CD14-positive monocyte (primary cell): ENCODE results near the gene ANKRD30A. TPM values are rescaled to one million over a fixed set of nuclear protein-coding genes. Genes with fewer than 3 reads are reported as not detected.
"Not testable (repeated sequence)": the region's sequence is repeated elsewhere in the genome, so short reads cannot be mapped to it uniquely, and the experiment has no call there.

ENCODE experiments used
- DNase-seq, 3 donors: peaks; one replicate each; pipeline ENCODE4 v3.0.0-alpha.2; 2011 to 2022
- H2AFZ ChIP-seq: 2 replicates; pipeline ENCODE4 v1.6.0; 2012; ENCODE audit warnings: mild to moderate bottlenecking, low read depth, low read length, inconsistent platforms; ENCODE audit not compliant: insufficient read depth, poor library complexity, severe bottlenecking
- H3K27ac ChIP-seq, 2 donors: 1 replicate in 1 of 2; 2 replicates in 1 of 2; pipeline ENCODE4 v1.5.1; 2012 to 2013; ENCODE audit warnings: low read length in 2 of 2, control low read depth in 1 of 2, inconsistent platforms in 1 of 2, low read depth in 1 of 2, mild to moderate bottlenecking in 1 of 2
- H3K27me3 ChIP-seq, 2 donors: one replicate each; pipeline versions ENCODE4 v1.6.0 to v1.6.1; 2011 to 2013; ENCODE audit warnings: low read length in 2 of 2; ENCODE audit not compliant: control insufficient read depth in 2 of 2, insufficient read depth in 2 of 2
- H3K36me3 ChIP-seq, 2 donors: replicated peaks in 1 of 2; 1 replicate in 1 of 2; 2 replicates in 1 of 2; pipeline versions ENCODE4 v1.5.1 to v1.6.1; 2012 to 2013; ENCODE audit warnings: low read length in 2 of 2, control low read depth in 1 of 2, inconsistent platforms in 1 of 2, mild to moderate bottlenecking in 1 of 2; ENCODE audit not compliant: insufficient read depth in 2 of 2, control insufficient read depth in 1 of 2
- H3K4me1 ChIP-seq, 2 donors: 1 replicate in 1 of 2; 2 replicates in 1 of 2; pipeline versions ENCODE4 v1.5.1 to v1.6.1; 2012 to 2013; ENCODE audit warnings: low read length in 2 of 2, control low read depth in 1 of 2, inconsistent platforms in 1 of 2, mild to moderate bottlenecking in 1 of 2, moderate library complexity in 1 of 2; ENCODE audit not compliant: insufficient read depth in 2 of 2, control insufficient read depth in 1 of 2
- H3K4me2 ChIP-seq: replicated peaks from 2 replicates; pipeline ENCODE3; 2012; ENCODE audit warnings: low read length, moderate library complexity, mild to moderate bottlenecking; ENCODE audit not compliant: poor library complexity, severe bottlenecking; ENCODE audit errors: extremely low read depth
- H3K4me3 ChIP-seq, 3 experiments: fragments of 200-600 bp in 1 of 3; sonication (generic) in 1 of 3; replicated peaks in 1 of 3; 1 replicate in 2 of 3; 2 replicates in 1 of 3; pipeline ENCODE4 v1.5.1; 2011 to 2013; ENCODE audit warnings: low read length in 3 of 3, mild to moderate bottlenecking in 3 of 3, control low read depth in 2 of 3, low read depth in 2 of 3, inconsistent platforms in 1 of 3, moderate library complexity in 1 of 3
- H3K79me2 ChIP-seq: 2 replicates; pipeline ENCODE4 v1.6.0; 2012; ENCODE audit warnings: mild to moderate bottlenecking, control low read depth, inconsistent platforms, low read length, moderate library complexity; ENCODE audit not compliant: insufficient read depth
- H3K9ac ChIP-seq: 2 replicates; pipeline ENCODE4 v1.6.0; 2017; ENCODE audit warnings: low read length, mild to moderate bottlenecking; ENCODE audit not compliant: insufficient read depth, poor library complexity, severe bottlenecking
- H3K9me3 ChIP-seq, 2 donors: replicated peaks in 1 of 2; 1 replicate in 1 of 2; 2 replicates in 1 of 2; pipeline versions ENCODE4 v1.5.1 to v1.6.1; 2012 to 2013; ENCODE audit warnings: low read length in 2 of 2, control low read depth in 1 of 2; ENCODE audit not compliant: control insufficient read depth in 1 of 2, insufficient read depth in 1 of 2
- H4K20me1 ChIP-seq: 2 replicates; pipeline ENCODE4 v1.6.0; 2012; ENCODE audit warnings: mild to moderate bottlenecking, low read length, control low read depth, moderate library complexity; ENCODE audit not compliant: insufficient read depth
- H3K27ac Mint-ChIP-seq, 7 donors: one replicate each; pipeline ENCODE4 v1.8.0; 2020; ENCODE audit warnings: mild to moderate bottlenecking in 7 of 7, mixed read lengths in 7 of 7, moderate library complexity in 6 of 7, inconsistent platforms in 2 of 7
- H3K27me3 Mint-ChIP-seq, 3 donors: one replicate each; pipeline ENCODE4 v1.8.0; 2021 to 2022; ENCODE audit warnings: low read depth in 3 of 3, mild to moderate bottlenecking in 3 of 3, mixed read lengths in 3 of 3, moderate library complexity in 3 of 3, inconsistent platforms in 1 of 3
- H3K36me3 Mint-ChIP-seq, 2 donors: one replicate each; pipeline ENCODE4 v1.8.0; 2020; ENCODE audit warnings: mixed read lengths in 2 of 2, inconsistent platforms in 1 of 2, mild to moderate bottlenecking in 1 of 2
- H3K4me1 Mint-ChIP-seq: one replicate; pipeline ENCODE4 v1.8.0; 2020; ENCODE audit warnings: mild to moderate bottlenecking, mixed read lengths
- H3K4me3 Mint-ChIP-seq, 2 donors: one replicate each; pipeline ENCODE4 v1.8.0; 2020; ENCODE audit warnings: mild to moderate bottlenecking in 2 of 2, mixed read lengths in 2 of 2, moderate library complexity in 1 of 2
- H3K9me3 Mint-ChIP-seq, 7 donors: one replicate each; pipeline ENCODE4 v1.8.0; 2020 to 2022; ENCODE audit warnings: mixed read lengths in 7 of 7, mild to moderate bottlenecking in 6 of 7, moderate library complexity in 6 of 7, inconsistent platforms in 2 of 7
- WGBS: methylation state at CpG from one replicate; pipeline ENCODE4 v1.1.5; 2013; ENCODE audit warnings: missing lambda C conversion rate; ENCODE audit not compliant: insufficient coverage; 5-methylcytosine and 5-hydroxymethylcytosine counted together
- intact Hi-C, 2 donors: fragments of 100-400 bp; cut with micrococcal nuclease; formaldehyde crosslinking; loops; one replicate each; pipeline versions ENCODE4 v1.15.0 to v1.15.1; 2023
- polyA plus RNA-seq, 3 donors: library from polyadenylated mRNA; depleted of rRNA in 1 of 3; unstranded in 2 of 3; stranded (reverse) in 1 of 3; fragments of 300-500 nt in 2 of 3; fragments of >200 nt in 1 of 3; fragmentation: Illumina TruSeq in 2 of 3; gene quantifications; 1 replicate in 2 of 3; 2 replicates in 1 of 3; pipeline ENCODE4 v1.2.3, GENCODE V29; 2012 to 2021

The ANKRD30A gene
- polyA plus RNA-seq, 3 donors, result not detected

DNA sequence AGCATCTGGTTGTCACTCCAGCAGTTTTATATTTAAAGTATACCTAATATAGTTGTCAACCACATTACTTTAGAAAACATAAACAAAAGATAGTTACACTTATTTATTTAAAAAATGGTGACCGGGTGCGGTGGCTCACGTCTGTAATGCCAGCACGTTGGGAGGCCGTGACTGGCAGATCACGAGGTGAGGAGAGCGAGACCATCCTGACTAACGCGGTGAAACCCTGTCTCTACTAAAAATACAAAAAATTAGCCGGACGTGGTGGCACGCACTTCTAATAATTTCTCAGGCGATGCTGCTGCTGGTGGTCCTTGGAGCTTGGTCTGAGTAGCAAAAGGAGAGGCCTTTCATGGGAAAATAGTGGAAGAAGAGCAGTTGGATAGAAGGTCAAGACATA, 46.5 kb downstream of the ANKRD30A start:
- H4K20me1 ChIP-seq, H3K4me3 Mint-ChIP-seq, H3K36me3 Mint-ChIP-seq, H3K27ac Mint-ChIP-seq, H3K9ac ChIP-seq, H3K9me3 Mint-ChIP-seq, H3K27ac ChIP-seq, intact Hi-C loops, H2AFZ ChIP-seq, H3K27me3 Mint-ChIP-seq, H3K36me3 ChIP-seq, H3K4me1 Mint-ChIP-seq, H3K27me3 ChIP-seq, H3K4me3 ChIP-seq, H3K4me2 ChIP-seq, H3K4me1 ChIP-seq, H3K9me3 ChIP-seq, DNase-seq, H3K79me2 ChIP-seq: not testable (repeated sequence)
- WGBS, result no CpG with 5 or more reads among the region's 13 CpGs

DNA sequence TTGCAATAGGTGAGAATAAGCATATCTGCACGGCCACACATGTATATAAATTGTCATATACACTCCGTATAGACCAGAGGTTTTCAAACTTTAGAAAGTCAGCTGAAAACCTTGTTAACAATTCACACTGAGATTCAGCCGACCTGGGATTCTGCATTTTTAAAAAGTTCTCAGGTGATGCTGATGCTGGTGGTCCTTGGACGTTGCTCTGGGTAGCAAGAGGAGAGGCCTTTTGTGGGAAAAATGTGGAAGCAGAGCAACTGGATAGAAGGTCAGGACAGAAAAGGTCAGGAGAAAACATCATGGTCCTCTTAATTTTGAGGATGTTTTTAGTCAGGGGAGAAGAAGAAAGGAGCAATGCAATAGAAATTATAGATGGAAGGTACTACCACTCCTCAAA, 52.9 kb downstream of the ANKRD30A start:
- H3K9me3 Mint-ChIP-seq, H3K9me3 ChIP-seq, H3K4me2 ChIP-seq, H3K79me2 ChIP-seq, H3K4me3 Mint-ChIP-seq, H3K4me3 ChIP-seq, H3K27me3 ChIP-seq, H3K27ac ChIP-seq, H3K27me3 Mint-ChIP-seq, H3K36me3 ChIP-seq, H3K9ac ChIP-seq, H3K36me3 Mint-ChIP-seq, DNase-seq, H4K20me1 ChIP-seq, H3K4me1 ChIP-seq, H2AFZ ChIP-seq, H3K4me1 Mint-ChIP-seq, intact Hi-C loops, H3K27ac Mint-ChIP-seq: not testable (repeated sequence)
- WGBS, result 36% methylated on average over 1 of the region's 4 CpGs

DNA sequence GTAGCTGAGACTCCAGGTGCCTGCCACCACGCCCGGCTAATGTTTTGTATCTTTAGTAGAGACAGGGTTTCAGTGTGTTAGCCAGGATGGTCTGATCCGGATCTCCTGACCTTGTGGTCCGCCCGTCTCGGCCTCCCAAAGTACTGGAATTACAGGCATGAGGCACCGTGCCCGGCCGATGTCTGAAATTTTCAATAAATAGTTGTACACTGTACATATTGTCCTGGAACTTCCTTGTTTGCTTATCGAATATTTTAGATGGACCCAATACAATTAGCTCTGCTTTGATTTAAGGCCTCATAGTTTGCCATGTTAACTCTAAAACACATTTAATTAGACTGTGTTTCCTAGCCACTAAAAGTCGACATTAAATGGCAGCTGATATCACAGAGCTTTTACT, 57.3 kb downstream of the ANKRD30A start:
- H3K79me2 ChIP-seq, H3K9me3 Mint-ChIP-seq: not testable (repeated sequence)

More for the DNA sequence above, 57.3 kb downstream of the ANKRD30A start:
- H3K27ac ChIP-seq, H3K4me1 ChIP-seq, H3K9me3 ChIP-seq, DNase-seq, intact Hi-C loops, H3K4me3 ChIP-seq, H3K4me3 Mint-ChIP-seq, H3K27ac Mint-ChIP-seq, H3K4me2 ChIP-seq, H2AFZ ChIP-seq, H3K4me1 Mint-ChIP-seq, H3K27me3 Mint-ChIP-seq, H3K9ac ChIP-seq, H4K20me1 ChIP-seq, H3K36me3 ChIP-seq, H3K27me3 ChIP-seq, H3K36me3 Mint-ChIP-seq: not testable (repeated sequence)
- WGBS, result no CpG with 5 or more reads among the region's 11 CpGs
